GM19025 (cell line): ENCODE measurements around the gene EXTL1.

ENCODE experiments used
- ATAC-seq: cut with Tn5 transposase; IDR thresholded peaks from one replicate; pipeline ENCODE4 v1.9.1; 2021; ENCODE audit warnings: mild to moderate bottlenecking, low read depth, moderate library complexity; ENCODE audit not compliant: unreplicated experiment

EXTL1 gene

DNA sequence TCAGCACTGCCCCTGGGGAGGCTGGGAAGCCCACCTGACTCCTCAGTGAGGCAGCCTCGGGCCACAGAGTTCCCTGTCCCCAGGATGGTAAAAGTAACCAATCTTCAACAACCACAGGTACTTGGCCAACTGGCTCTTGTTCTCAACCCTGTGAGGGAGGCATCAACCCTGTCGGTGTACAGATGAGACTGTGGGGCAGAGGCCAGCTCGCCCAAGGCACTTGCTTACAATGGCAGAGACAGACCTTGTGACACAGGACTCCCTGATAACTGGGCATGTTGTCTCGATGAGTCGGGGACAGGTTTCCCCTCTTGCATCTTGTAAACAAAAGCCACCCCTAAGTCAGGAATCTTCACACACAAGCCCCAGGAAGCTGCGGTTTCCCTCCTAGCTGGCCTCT lies 16.3 kb downstream of the EXTL1 start:
- no peak for ATAC-seq

GRCh38 chr1:26038477-26038876 lies 16.9 kb downstream of the EXTL1 start:
- ATAC-seq, result no peak

DNA sequence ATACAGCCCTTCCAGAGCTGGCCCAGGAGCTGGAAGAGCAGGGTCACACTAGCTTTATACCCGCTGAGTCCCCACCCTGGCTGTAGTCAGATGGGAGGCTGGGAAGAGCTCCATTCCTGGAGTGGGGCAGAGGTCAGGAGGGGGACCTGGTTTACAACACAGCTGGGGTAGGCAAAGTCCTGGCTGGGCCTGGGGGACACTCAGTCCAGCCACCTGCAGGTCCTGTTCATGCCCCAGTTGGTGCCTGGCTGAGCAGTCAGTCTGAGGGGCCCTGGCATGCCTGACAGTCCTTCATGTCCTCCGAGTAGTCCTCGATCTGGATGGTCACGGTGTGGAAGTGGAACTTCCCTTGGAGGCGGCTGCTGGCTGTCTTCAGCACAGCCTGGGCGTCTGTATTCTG lies 17.3 kb downstream of the EXTL1 start:
- ATAC-seq, result no peak

DNA sequence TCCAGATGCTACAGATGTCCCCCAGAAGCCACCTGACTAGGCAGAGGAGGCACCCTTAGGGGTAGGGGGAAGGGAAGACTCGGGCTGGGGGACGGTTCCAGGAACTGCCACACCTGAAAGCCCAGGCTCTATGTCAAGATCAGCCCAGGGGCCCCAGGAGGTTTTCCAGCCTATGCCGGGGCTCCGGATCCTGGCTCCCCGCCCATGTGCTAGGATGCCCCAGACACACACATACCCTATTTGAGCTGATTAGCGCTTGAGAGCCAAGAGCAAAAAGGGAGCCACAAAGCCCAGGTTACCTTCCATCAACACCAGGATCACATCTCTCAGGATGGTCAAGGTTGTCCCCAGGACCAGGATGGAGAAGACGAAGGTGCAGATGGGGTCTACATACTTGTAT lies 19.8 kb downstream of the EXTL1 start:
- no peak for ATAC-seq

DNA sequence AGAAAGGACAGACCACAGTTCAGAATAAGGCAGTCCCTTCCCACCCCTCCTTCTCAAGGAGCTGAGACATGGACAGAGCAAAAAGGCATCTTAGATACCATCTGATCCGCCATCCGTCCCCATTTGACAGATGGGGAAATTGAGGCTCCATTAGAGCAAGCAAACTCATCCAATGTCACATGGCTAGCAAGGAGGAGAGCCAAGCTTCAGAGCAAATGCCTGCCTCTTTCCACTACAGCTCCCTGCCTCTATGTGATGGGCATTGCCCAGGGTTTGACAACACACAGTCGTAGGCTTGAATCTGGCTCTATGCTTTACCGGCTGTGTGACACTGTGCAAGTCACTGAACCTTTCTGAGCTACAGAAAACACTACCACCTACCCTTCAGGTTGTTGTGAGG lies 20.4 kb downstream of the EXTL1 start:
- no peak for ATAC-seq

DNA sequence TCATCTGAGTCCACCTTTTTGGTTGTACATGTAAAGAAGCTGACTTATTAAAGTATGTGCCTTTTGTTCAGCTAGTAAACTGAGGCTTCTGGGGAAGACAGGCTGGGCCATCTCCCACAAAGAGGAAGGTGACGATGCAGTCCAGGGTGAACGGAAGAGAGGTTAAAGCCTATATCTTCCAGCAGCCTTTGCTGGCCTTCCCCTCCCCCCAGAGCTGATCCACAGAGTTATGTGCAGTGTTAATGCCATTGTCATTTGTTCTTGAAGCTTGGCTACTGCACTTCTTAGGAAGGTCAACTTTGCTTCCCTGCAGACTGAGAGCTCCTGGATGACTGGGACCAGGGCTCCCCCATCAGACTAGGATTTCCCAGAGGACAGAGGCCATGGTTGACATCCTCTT lies 22.2 kb downstream of the EXTL1 start:
- no peak for ATAC-seq

GRCh38 chr1:26044414-26044813 lies 22.8 kb downstream of the EXTL1 start:
- no peak for ATAC-seq

DNA sequence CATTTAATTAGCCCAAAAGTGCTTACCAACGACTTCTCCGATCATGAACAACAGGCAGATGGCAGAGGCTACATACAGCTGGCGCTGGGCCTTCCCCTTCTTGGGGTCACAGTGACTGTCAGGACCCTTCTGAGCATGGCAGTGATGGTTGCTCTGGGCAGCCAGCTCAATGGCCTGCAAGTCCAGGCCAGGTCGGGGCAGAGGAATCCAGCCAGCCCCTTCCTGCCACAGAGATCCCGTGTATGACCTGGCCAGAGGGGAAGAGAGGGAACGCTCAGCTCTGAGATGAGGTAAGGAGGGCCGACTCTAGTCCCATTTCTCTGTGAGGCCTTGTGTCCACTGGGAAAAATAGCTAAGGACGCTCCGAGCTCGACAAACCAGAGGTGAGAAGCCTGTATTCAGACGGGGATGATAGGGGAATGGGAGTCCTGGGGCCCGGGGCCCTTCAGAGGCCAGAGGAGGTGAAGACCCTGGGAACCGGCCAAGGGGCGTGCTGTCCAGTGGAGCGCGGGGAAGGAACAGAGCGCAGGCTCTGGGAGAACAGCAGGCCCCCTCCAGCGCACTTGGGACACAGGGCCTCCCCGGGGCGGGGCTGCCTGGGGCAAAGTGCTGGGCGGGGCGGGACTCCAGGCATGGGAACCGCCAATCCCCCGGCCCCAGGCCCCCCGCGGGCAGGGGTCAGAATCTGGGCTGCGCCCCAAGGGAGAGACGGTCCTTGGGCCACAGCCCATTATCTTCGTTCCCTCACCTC lies 23.6 kb downstream of the EXTL1 start:
- no peak for ATAC-seq

GRCh38 chr1:26045722-26046245 lies 24.2 kb downstream of the EXTL1 start, which contains the start of gene SLC30A2:
Gene SLC30A2, minus strand, starts transcription at chr1:26046118. Its CDS starts 222 bp downstream, at chr1:26045896.
- no peak for ATAC-seq

DNA sequence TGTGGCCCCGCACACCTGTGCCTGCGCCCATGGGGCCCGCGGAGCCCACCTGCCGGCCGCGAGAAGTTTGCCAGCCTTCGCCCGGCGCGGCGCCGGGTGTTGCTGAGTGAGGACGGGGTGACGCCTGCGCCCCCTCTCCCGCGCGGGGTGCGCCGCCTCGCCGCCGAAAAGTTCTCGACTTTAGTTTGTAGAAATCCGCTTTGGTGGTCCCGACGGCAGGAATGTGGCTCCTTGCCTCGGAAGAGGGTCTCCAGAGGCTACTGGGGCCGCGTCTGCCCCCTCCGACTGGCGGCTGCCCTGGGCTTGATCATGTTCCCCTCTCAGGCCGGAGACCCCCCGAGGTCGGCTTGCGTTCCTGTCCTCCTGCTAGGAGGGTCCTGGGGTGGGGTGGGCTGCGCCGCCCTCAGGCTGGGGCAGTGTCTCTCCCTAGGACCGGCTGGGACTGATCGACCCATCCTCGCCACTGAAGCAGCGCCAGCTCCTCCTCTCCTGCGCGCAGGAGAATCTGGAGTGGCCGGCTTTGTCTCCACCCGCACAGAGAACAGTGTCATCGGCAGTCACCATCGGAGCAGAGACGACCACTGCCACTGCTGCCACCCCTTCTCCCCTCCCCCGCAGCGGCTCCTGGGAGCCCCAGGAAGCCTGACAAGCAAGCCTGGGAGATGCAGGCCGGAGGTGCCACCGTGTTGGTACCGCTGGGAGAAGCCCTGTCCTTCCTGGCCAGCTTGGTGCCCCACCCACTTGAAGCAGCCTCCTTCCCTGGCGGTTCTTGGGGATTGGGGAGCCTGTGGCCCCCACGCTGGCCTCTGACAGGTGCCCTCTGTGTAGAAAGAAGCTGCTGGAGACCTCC lies 24.9 kb downstream of the EXTL1 start:
- no peak for ATAC-seq

DNA sequence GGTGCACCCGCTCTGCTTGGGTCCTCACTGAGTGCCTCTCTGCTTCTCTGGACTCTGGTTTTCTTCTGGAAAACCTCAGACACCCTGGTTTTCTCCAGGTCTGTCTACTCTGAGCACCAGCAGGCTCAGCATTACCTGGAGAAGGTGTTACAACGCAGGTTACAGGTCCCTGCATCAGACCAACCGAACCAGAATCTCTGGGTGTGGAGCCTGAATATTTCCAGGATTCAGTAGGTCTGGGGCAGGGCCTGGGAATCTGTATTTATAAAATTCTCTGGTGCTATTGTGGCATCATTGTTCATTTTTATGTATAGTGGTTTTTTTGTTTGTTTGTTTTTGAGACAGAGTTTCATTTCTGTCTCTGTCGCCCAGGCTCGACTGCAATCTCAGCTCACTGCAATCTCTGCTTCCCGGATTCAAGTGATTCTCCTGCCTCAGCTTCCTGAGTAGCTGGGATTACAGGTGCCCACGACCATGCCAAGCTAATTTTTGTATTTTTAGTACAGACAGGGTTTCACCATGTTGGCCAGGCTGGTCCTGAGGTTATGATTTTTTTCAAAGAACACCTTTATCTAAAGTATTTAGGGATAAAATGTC lies 25.8 kb downstream of the EXTL1 start:
- ATAC-seq, result no peak

- no peak for ATAC-seq
These were observed 28.1 kb downstream of the EXTL1 start for GRCh38 chr1:26049531-26050247.

DNA sequence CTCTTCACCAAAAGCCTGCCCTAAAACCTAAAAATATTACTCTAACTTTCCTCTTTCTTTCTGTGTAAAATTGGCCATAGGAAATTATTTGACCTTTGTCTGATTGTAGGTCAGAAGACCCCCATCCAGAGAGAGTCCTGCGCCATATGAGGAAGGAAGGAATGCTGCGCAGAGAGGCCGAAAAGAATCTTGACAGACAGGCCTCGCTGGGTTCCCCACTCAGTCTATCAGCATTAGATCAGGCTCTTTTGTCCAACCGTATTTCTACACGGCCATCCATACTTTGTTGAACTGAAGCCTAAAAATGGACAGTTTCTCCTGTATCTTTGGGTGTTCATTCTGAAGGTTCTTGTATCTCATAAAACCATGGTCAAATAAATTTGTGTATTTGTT lies 28.7 kb downstream of the EXTL1 start:
- ATAC-seq, result no peak

GRCh38 chr1:26053718-26054560 lies 32.4 kb downstream of the EXTL1 start:
- ATAC-seq, result no peak

DNA sequence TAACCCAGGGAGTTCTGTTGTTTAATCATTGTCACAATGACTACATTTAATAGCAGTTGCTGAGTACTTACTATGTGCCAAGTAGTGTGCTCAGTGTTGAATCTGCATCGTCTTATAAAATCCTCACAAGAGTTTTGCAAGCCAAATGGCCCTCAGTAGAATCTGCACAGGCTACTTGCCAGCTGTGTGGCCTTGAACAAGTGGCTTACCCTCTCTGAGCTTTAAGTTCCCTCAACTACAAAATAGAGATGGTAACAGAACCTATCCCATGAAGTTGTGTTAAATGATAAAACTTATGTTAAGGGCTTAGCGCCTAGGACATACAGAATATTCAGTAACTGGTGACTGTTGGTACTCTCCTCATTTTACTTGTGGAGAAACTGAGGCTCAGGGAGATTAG lies 33.5 kb downstream of the EXTL1 start:
- ATAC-seq, result no peak

DNA sequence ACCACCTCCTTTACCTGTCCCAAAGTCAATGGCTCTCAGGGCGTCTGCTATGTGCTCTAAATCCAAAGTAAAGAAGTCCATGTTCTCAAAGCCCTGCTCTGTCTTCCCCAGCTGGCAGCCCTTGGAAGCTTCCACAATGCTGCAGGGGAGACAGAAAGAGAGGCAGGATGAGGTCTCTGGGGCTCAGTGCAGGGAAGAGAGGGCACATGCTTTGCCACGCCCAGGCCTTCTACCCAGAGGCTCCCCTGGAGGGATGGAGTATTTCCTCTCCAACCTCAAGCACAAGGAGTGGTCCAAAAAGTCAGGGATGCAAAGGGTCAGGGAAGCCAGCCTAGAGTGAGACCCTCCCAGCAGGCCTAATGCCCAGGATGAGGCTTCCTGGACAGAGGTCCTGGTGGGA lies 35.6 kb downstream of the EXTL1 start:
- ATAC-seq, result no peak

- no peak for ATAC-seq
These were observed 36.5 kb downstream of the EXTL1 start for GRCh38 chr1:26058052-26058595.

DNA sequence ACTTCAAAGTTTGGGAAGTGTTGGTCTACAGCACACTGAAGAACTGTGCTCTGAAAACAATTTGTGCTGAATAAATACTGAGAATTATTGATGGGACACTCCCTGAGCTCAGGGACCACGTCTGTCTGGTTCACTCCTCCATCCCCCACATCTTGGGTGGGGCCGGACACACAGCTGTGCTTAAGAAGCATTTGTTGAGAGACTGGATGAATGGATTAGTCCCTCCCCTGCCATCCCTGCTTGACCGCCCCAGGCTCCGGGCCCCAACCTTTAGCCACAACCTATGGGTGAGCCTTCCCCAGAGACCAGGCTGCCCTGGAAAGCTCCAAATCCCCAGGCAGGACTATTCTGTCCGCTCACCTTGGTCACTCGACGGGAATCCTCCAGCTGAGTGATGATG lies 38.3 kb downstream of the EXTL1 start:
- no peak for ATAC-seq

GRCh38 chr1:26060832-26061574 lies 39.4 kb downstream of the EXTL1 start:
- ATAC-seq, result no peak
